ENCODE results near the gene NHLRC3.
A peak's percentile ranks its signal among the peaks of the same experiment; 100 is the strongest.

NHLRC3 gene

DNA sequence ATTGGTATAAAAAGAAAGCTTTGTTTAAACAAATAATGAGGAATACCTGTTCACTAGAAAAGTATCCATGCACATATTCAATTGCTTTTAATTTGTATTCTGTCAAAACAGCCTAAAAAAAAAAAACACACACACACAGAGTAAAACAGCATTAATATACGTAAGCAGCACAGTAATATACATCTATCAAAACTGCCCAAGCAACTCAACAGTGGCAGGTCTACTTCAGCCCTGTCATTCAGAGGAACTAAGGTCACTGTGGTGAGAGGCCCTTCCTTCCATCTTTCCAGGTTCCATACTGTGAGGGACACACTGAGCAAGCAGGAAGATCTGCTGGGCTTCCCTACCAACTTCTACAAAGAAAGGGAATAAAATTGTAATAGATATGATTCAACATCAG lies 4.2 kb upstream of the NHLRC3 start:
- no peak for TF ChIP-seq POLR2A (IDR thresholded peaks at IDR 0.05; ENCODE audit: low read depth, low read length)
- FAIRE-seq (no peak), DNase-seq (ENCODE audit: insufficient read length, low spot score) (no peak)

DNA sequence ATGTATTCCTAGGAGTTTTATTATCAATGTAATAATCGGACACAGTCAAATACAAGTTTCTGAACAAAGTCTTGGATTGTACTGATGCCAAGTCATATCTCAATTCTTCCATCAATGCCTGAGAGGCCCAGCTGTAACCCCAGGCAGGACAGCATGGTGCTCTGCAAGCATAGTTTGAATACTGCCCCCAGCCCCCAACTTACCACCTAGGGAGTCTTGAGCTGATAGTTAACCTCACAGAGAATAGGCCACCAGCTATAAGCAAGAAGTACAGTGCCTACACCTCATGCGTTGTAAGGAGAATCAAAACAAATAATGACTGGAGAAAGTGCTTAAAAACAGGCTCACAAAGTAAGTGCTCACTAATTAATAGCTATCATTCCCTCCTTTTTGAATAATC lies 3.1 kb upstream of the NHLRC3 start:
- no peak for FAIRE-seq
- no peak for TF ChIP-seq POLR2A (IDR thresholded peaks at IDR 0.05; ENCODE audit: low read depth, low read length)

DNA sequence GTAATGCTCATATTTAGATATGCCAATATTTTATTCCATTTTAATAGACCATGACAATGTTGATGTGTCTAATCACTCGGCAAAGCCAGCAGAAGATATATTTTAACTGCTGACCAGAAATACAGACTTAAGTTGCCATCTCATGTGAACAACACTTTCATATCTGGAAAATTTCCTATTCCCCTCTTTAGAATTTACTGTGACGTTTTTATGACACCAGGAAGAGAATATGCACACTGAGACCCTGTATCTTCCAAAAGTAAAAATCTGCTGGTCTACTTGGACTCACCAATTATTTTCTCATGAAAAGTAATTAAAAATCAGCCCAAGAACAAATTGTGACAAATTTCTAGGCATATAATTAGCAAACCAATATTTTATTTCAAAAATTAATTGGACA lies 2.5 kb upstream of the NHLRC3 start:
- DNase-seq (ENCODE audit: insufficient read length, low spot score) (no peak), FAIRE-seq (no peak)

More for the DNA sequence above, 3.1 kb upstream of the NHLRC3 start:
- DNase-seq (ENCODE audit: insufficient read length, low spot score), result no peak

GRCh38 chr13:39036212-39036611 lies 2.0 kb upstream of the NHLRC3 start:
- DNase-seq (ENCODE audit: insufficient read length, low spot score) (no peak), FAIRE-seq (no peak)
- no peak for TF ChIP-seq POLR2A (IDR thresholded peaks at IDR 0.05; ENCODE audit: low read depth, low read length)

More for the DNA sequence above, 2.5 kb upstream of the NHLRC3 start:
- no peak for TF ChIP-seq POLR2A (IDR thresholded peaks at IDR 0.05; ENCODE audit: low read depth, low read length)

DNA sequence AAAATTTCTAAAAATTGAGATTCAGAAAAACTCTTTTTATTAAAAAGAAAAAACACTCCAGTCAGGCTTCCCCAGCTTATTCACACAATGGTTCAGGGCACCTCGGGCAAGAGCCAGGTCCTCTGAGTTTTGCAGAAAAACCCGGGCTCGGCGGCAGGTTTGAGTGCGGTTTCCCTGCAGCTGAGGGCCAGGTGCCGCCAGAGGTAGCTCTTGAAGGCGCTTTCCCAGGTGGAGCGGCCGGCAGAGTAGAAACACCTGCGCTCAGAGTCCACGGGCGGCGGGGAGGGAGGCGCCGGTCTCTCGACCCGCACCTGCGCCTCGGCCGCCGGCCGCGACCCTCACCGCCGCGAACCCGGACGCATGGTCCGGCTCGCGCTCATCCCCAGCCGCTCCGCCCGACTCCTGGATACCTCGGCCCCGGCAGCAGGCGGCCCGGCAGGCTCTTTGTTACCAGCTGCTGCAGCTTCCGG lies 811 bp upstream of the NHLRC3 start:
- FAIRE-seq (no peak), DNase-seq (ENCODE audit: insufficient read length, low spot score) (peak; percentile 29)
- no peak for TF ChIP-seq POLR2A (IDR thresholded peaks at IDR 0.05; ENCODE audit: low read depth, low read length)

DNA sequence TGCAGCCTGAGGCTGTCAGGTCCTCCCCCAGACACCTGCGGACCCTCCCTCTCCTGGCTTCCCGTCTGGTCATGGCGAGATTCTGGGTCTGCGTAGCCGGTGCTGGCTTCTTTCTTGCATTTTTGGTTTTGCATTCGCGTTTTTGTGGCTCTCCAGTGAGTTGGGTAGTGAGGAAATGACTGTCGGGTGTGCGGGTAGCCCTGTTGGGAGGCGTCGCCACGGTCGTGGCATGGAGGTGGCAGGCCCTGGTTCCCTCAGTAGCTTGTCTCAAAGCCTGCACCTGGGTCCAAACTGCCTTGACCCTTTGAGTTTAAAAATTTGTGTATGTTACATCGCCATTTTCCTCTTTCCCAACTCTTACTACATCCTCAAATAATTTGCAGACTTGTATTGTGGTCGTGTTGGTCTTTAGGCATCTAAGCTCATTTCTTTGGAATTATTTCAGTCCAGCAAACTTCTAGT lies 344 bp downstream of the NHLRC3 start:
- TF ChIP-seq POLR2A (IDR thresholded peaks at IDR 0.05; ENCODE audit: low read depth, low read length), result no peak
- FAIRE-seq, result no peak
- no peak for DNase-seq (ENCODE audit: insufficient read length, low spot score)

DNA sequence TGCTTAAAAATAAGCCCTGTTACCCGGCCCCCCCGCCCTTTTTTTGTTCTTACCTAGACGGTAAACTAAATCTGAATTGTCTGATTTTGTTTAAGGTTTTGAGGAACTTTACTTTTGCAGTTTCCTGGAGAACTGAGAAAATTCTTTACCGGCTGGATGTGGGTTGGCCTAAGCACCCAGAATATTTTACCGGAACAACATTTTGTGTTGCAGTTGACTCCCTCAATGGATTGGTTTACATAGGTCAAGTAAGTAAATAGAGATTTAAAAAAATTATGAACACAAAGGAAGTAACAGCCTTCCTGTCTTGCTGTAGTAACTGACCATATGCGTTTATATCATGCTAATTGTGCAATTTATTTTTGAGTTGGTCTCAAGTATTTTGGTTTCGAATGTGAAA lies 785 bp downstream of the NHLRC3 start:
- DNase-seq (ENCODE audit: insufficient read length, low spot score), result no peak
- no peak for TF ChIP-seq POLR2A (IDR thresholded peaks at IDR 0.05; ENCODE audit: low read depth, low read length)
- no peak for FAIRE-seq

DNA sequence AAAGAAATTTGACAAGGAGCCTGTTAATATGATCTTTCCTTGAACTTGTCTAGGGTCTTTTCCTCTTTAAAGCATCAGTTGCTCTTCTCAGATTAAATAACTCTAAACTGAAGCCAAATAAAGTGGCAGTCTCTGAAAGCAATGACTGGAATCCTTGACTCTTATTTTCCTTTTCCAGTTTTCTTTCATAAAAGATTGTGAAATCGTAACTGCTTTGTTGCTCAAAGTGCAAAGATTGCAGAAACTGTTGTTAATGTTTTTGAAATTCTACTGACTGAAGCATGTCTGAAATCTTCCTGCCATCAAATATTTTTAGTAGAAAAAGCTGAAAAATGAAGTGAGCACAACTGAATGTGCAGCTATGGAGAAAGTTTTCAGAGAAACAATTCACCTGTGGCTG lies 1.9 kb downstream of the NHLRC3 start:
- FAIRE-seq (no peak), DNase-seq (ENCODE audit: insufficient read length, low spot score) (no peak)
- TF ChIP-seq POLR2A (IDR thresholded peaks at IDR 0.05; ENCODE audit: low read depth, low read length), result no peak

- FAIRE-seq, result no peak
- no peak for TF ChIP-seq POLR2A (IDR thresholded peaks at IDR 0.05; ENCODE audit: low read depth, low read length)
- DNase-seq (ENCODE audit: insufficient read length, low spot score), result no peak
Observed at GRCh38 chr13:39044536-39044935, 6.3 kb downstream of the NHLRC3 start.

GRCh38 chr13:39047560-39047959 lies 9.3 kb downstream of the NHLRC3 start:
- TF ChIP-seq POLR2A (IDR thresholded peaks at IDR 0.05; ENCODE audit: low read depth, low read length), result no peak
- FAIRE-seq (no peak), DNase-seq (ENCODE audit: insufficient read length, low spot score) (no peak)

DNA sequence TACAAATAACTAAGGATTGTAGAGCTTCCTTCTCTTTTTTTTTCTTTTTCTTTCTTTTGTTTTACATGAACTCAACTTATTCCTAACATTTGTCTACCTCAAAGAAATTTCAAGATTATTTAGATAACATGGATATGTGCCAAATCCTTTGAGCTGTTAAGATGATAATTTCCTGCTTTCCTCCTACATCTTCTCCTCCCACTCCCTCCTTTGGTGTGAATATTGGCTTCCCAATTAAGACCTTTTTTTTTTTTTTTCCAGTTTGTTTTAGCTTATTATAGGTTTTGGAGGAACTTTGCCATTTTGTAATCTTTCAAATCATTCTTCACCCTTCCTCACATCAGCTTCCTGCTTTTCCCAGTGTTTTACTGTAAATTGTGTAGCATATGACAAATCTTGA lies 10.6 kb downstream of the NHLRC3 start:
- no peak for TF ChIP-seq POLR2A (IDR thresholded peaks at IDR 0.05; ENCODE audit: low read depth, low read length)

DNA sequence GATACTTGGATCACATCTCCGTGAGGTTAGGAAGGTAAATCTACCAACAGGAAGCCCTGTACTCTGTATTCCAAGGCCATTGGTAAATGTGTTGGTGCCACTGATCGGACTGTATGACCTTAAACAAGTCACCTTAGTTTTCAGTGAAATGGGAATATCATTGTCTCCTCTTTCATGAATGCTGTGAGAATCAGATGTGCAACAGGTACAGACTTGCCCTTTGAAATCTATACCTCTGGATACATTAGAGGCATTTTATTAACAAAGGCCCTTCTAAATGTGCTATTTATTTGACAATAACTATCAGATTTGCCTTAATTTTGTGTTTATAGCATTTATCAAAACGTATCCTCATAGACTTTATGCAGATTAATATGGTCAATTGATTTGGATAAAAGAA lies 11.0 kb downstream of the NHLRC3 start:
- no peak for TF ChIP-seq POLR2A (IDR thresholded peaks at IDR 0.05; ENCODE audit: low read depth, low read length)
- no peak for FAIRE-seq
- no peak for DNase-seq (ENCODE audit: insufficient read length, low spot score)

More for the DNA sequence above, 10.6 kb downstream of the NHLRC3 start:
- FAIRE-seq (no peak), DNase-seq (ENCODE audit: insufficient read length, low spot score) (no peak)

- TF ChIP-seq POLR2A (IDR thresholded peaks at IDR 0.05; ENCODE audit: low read depth, low read length), result no peak
- no peak for FAIRE-seq
- no peak for DNase-seq (ENCODE audit: insufficient read length, low spot score)
Observed at GRCh38 chr13:39051157-39051556, 12.9 kb downstream of the NHLRC3 start.

DNA sequence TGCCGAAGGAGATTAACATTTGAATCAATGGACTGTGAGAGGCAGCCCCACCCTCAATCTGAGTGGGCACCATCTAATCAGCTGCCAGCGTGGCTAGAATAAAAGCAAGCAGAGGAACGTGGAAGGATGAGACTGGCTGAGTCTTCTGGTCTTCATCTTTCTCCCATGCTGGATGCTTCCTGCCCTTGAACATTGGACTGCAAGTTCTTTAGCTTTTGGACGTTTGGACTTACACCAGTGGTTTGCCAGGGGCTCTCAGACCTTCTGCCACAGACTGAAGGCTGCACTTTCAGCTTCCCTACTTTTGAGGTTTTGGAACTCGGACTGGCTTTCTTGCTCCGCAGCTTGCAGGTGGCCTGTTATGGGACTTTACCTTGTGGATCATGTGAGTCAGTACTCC lies 14.7 kb downstream of the NHLRC3 start:
- DNase-seq (ENCODE audit: insufficient read length, low spot score) (no peak), FAIRE-seq (no peak)
- TF ChIP-seq POLR2A (IDR thresholded peaks at IDR 0.05; ENCODE audit: low read depth, low read length), result no peak

GRCh38 chr13:39054112-39054511 lies 15.9 kb downstream of the NHLRC3 start:
- no peak for FAIRE-seq
- DNase-seq (ENCODE audit: insufficient read length, low spot score), result no peak
- no peak for TF ChIP-seq POLR2A (IDR thresholded peaks at IDR 0.05; ENCODE audit: low read depth, low read length)

DNA sequence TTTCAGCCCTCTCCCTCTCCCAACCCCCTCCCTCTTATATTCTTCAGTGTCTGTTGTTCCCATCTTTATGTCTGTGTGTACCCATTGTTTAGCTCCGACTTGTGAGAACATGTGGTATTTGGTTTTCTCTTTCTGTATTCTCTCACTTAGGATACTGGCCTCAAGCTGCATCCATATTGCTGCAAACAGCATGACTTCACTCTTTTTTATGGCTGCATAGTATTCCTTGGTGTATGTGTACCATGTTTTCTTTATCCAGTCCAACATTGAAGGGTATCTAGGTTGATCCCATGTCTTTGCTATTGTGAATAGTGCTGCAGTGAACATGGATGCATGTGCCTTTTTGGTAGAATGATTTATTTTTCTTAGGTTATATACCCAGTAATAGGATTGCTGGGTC lies 17.8 kb downstream of the NHLRC3 start:
- DNase-seq (ENCODE audit: insufficient read length, low spot score) (no peak), FAIRE-seq (no peak)
- TF ChIP-seq POLR2A (IDR thresholded peaks at IDR 0.05; ENCODE audit: low read depth, low read length), result no peak

Data from H54 (cell line).